Lower leg skin (tissue), 3 donors: ENCODE data around the gene TPO.

Experiments
- CTCF ChIP-seq, 3 donors: fragments of 450-650 bp; IDR thresholded peaks; one replicate each; pipeline ENCODE4 v1.5.1; 2016; ENCODE audit warnings: antibody characterized with exemption in 3 of 3, mild to moderate bottlenecking in 3 of 3, moderate library complexity in 2 of 3
- POLR2A ChIP-seq, 2 donors: fragments of 450-650 bp; IDR thresholded peaks; one replicate each; pipeline ENCODE4 v1.6.1; 2016 to 2017; ENCODE audit warnings: antibody characterized with exemption in 2 of 2, mild to moderate bottlenecking in 1 of 2, moderate library complexity in 1 of 2

GRCh38 chr2:1586251-1586922, 173.1 kb downstream of the TPO start:
- TF ChIP-seq CTCF (IDR thresholded peaks at IDR 0.05) (no peak), POLR2A (IDR thresholded peaks at IDR 0.05) (no peak)
